Dermis microvascular lymphatic vessel endothelial cell (primary cell): Measurements from ENCODE around the gene SENP6. TPM values are rescaled to one million over a fixed set of nuclear protein-coding genes. Genes with fewer than 3 reads are reported as not detected.
"Not testable (repeated sequence)": the region's sequence is repeated elsewhere in the genome, so short reads cannot be mapped to it uniquely, and the experiment has no call there.

Experiments
- DNase-seq, 2 donors: peaks; one replicate each; pipeline versions ENCODE4 v3.0.0 to v3.0.0-alpha.2; 2010; ENCODE audit warnings: low read depth in 2 of 2
- total RNA-seq: library from RNA; depleted of rRNA; stranded (reverse); fragments of >200 nt; gene quantifications from 2 replicates; pipeline ENCODE4 v1.2.1, GENCODE V29; 2014

The SENP6 gene
- total RNA-seq, 1 donor from 2014 or later: 34.1 TPM

GRCh38 chr6:75608304-75608703 is 6.6 kb downstream of the SENP6 start:
- no peak for DNase-seq

DNA sequence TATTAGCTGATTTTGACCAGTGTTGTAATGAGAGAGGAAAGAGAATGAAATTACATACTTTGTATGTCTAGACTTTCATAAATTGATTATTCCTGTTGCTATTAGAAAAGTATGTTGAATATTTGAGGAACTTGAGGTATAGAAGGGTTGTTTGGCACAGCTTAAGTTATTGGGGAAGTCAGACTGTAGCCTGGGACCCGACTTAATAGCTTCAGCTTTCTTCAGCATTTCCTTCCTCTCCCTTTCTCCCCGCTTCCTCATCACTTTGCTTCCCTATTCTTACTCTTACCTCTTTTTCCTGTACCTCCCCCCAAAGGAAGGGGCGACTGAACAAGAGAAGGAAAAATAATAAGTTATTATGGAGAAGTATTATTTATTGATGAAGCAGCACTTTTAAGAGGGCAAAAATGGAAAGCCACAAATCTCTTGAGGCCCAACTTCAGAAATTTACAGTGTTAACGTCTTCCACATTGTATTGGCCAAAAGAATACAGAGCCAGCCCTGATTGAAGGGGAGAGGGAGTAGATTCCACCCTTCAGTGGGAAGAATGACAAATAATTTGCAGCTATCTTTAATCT is 7.4 kb downstream of the SENP6 start:
- DNase-seq: peak in 1 of 2 donors; percentile 29

GRCh38 chr6:75609639-75610590 is 8.2 kb downstream of the SENP6 start:
- DNase-seq: peak in 1 of 2 donors; percentile 38

- DNase-seq: no peak
Observed at GRCh38 chr6:75611011-75611701, 9.5 kb downstream of the SENP6 start.

DNA sequence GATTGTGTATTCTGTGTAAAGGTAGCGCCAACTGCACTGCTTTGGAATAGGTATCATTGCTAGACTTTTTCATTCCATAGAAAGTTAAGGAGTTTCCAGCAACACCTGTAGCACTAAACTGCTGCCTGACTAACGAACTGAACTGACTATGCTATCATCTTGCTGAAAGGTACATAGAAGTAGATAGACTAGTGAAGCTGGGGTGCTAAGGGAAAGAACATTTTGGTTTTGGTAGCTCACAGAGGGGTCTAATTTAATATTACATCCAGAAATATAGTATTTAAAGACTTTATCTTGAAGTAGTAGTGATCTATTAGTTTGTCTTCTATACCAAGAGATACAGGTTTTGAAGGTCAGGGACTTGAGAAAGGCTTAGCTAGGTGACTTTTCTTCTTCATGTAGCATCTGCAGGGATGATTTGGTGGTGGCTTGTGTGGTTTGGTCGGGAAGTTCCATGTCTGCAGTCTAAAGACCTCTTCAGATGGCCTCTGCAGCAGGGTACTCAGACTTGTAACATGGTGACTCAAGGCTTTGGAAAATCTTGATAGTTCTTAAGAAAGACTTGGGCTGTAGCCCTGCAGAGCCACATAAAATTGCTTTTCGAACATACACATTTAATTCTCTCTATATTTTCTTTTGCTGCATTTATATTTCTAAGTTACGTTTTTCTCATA is 10.2 kb downstream of the SENP6 start:
- DNase-seq: no peak

GRCh38 chr6:75612434-75612833 is 10.8 kb downstream of the SENP6 start:
- no peak for DNase-seq

- DNase-seq: no peak
Observed at GRCh38 chr6:75613056-75613501, 11.4 kb downstream of the SENP6 start.

DNA sequence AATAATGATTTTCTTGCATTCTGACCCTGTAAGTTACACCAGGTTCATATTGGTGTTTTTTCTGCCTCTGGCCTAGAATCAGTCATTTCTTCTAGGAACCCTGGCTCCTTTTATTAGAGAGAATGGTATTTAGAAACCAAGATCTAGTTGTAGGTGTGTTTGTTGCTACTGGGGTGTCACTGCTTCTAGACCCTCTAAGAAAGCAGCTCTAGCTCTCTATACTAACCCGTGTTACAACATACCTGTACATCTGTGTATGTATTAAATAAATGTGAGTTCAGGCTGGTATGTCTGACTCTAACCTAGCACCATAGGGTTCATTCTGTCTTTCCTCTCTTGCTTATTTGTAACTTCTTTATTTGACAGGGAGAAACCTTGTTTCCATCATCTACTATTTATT is 16.8 kb downstream of the SENP6 start:
- no peak for DNase-seq

DNA sequence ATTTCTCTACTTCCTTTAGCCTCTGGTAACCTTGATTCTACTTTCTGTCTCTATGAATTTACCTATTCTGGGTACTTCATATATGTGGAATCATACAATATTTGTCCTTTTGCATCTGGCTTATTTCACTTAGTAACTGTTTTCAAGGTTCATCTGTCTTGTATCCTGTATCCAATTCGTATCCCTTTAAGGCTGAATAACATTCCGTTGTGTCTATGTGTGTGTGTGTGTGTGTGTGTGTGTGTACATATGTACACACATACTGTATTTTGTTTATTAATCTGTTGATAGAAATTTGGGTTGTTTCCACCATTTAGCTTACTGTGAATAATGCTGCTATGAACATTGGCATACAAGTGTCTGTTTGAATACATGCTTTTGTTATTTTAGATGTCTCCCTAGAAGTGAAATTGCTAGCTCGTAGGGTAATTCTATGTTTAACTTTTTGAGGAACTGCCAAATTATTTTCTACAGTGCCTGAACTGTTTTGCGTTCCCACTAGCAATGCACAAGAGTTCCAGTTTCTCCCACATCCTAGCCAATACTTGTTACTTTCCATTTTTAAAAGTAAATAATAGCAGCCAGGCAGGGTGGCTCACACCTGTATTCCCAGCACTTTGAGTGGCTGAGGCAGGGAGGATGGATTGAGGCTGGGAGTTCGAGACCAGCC is 17.7 kb downstream of the SENP6 start:
- DNase-seq: no peak

GRCh38 chr6:75620381-75621304 is 19.0 kb downstream of the SENP6 start:
- DNase-seq: no peak

DNA sequence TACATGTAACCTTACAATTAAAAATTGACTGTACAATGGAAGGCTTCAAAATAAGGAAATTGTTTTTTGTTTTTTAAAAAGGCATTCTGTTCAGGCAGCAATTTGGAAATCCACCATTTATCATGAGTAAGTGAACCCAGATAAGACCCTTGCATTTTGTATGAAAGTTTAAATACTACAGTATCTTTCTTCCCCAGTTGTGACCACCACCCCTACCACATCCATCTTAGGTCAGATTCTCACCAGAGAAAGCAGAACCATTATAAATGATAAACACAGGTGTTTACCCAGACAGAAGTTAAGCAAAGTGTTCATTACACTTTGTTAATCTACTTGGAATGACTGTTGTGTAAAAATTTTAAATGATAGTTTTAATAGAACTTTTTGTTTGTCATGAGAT is 20.2 kb downstream of the SENP6 start:
- DNase-seq: no peak

DNA sequence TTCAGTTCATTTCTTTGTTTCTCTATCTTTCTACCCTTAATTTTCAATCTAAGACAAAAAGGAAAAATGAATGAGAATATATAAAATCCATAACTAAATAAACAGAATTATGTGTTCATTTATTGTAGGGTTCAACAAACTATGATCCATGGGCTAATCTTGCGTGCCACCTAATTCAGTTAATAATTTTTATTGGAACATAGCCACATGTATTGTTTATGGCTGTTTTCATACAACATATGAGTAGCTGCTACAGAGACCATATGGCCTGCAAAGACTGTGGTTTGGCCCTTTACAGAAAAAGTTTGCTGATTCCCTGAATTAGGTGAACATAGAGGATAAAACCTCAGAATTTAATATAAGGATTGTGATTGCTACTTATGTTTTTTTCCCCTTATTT is 21.8 kb downstream of the SENP6 start:
- no peak for DNase-seq

DNA sequence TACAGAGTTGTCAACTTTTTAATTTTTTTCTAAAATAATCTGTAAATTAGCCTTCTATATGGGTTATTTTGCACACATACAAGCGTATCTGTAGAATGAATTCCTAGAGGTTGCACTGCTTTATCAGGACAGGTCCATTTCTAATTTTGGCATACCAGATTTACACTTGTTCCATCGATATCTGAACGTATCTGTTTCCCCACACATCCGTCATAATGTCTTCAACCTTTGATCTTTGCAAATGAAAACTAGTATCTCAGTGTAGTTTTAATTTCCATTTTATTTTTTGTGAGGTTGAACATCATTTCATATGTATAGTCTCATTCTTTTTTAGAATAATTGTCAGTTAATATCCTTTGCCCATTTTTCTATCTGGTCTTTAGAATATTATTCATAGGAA is 22.7 kb downstream of the SENP6 start:
- DNase-seq: no peak

DNA sequence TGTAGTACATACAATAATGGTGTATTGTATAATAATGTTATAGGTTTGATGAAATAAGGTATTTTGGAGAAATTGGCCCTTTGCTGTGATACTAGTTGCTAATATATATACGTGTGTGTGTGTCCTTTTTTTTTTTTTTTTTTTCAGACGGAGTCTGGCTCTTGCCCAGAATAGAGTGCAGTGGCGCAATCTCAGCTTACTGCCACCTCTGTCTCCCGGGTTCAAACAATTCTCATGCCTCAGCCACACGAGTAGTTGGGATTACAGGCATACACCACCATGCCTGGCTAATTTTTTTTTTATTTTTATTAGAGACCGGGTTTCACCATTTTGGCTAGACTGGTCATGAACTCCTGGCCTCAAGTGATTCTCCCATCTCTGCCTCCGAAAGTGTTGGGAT is 23.3 kb downstream of the SENP6 start:
- no peak for DNase-seq

- no peak for DNase-seq
Observed at GRCh38 chr6:75626561-75626960, 24.9 kb downstream of the SENP6 start.

GRCh38 chr6:75627708-75628107 is 26.0 kb downstream of the SENP6 start:
- not testable (repeated sequence) for DNase-seq

DNA sequence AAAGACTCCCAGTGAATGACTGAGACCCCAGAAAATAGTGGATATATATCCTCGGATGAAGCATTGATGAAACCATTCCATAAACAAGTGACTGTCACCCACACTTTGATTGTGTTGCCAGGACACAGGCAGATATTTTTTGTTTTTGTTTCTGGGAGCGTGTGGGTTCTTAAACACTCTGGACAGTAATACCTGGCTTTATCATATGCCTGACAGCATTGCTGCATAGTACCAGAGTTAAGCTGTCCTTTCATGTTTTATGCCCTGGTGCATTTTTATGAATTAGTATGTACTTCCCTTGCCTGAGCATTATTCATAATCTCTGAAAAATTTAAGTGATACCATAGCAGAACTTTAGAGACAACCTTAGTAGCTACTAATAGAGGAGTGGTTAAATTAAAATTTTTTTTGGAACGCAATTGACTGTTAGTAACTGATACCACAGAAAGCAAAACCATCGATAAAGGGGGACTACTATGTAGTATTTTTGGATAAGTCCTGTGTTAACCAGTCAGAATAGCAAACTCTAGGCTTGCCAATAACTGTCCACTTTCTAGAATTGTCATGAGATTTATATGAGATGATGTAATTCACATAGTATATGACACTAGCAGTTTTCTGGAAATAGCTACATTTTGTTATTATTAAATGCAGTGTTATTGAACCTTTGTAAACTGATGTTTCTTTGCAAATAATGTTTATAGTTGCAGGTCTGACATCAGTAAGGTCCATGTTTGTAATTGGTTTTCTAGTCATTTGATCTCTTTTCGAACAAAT is 30.4 kb downstream of the SENP6 start:
- DNase-seq: no peak

DNA sequence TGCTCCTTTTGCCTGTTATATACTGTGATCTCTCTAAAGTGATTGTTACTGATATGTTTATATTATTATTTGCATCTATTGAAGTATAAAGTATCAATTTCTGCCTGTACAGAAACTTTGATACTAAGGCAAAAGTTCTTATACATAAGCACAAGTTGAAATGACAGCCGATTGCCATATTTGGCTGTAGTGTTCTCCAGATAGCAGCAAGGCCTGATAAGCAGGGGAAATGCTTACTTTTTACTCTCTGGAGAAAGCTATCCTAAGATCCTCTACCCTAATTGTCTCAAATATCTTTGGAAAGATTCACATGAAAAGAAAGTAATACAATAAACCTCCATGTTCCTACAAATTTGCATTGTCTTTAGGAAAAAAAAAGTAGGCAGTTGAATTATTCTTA is 31.4 kb downstream of the SENP6 start:
- DNase-seq: no peak

DNA sequence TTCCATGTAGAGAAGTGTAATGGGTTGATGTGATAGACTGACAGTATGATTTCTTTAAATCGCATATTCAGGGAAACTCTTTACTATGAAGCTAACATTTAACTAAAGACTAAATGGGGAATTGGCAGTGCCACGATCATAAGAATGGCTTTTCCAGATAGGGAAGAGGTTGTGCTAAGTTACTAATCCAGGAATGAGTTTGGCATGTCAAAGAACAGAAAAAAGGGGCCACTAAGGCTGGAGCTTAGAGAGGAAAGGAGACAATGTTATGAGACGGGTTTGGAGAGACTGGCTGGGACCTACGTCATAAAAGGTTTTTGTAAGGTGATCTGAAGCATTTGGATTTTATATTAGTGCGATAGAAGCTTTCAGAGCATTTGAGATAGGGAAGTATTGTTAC is 40.6 kb downstream of the SENP6 start:
- DNase-seq: no peak
